H9 (cell line): ENCODE results near the gene SERPINA6. TPM values are rescaled to one million over a fixed set of nuclear protein-coding genes. Genes with fewer than 3 reads are reported as not detected.
A peak's percentile ranks its signal among the peaks of the same experiment; 100 is the strongest.

ENCODE experiments used
- DNase-seq: peaks from one replicate; pipeline ENCODE4 v3.0.0-alpha.2; 2017
- H2AFZ ChIP-seq: one replicate; pipeline ENCODE4 v1.6.1; 2013; ENCODE audit warnings: mild to moderate bottlenecking, low read length, control low read depth, moderate library complexity
- H2AK5ac ChIP-seq: 2 replicates; pipeline ENCODE4 v1.6.1; 2013; ENCODE audit warnings: low read length, control low read depth, mixed read lengths; ENCODE audit not compliant: insufficient read length
- H2BK120ac ChIP-seq: one replicate; pipeline ENCODE4 v1.6.1; 2013; ENCODE audit warnings: low read depth, mild to moderate bottlenecking, low read length, control low read depth, inconsistent platforms; ENCODE audit not compliant: poor library complexity, severe bottlenecking
- H2BK12ac ChIP-seq: 2 replicates; pipeline ENCODE4 v1.6.1; 2013; ENCODE audit warnings: low read length, control low read depth, mixed read lengths, low read depth; ENCODE audit not compliant: insufficient read length
- H2BK15ac ChIP-seq: 2 replicates; pipeline ENCODE4 v1.6.1; 2013; ENCODE audit warnings: low read depth, low read length, control low read depth
- H2BK20ac ChIP-seq: one replicate; pipeline ENCODE4 v1.6.1; 2013; ENCODE audit warnings: low read depth, mild to moderate bottlenecking, low read length, control low read depth, inconsistent platforms; ENCODE audit not compliant: poor library complexity, severe bottlenecking
- H2BK5ac ChIP-seq: 2 replicates; pipeline ENCODE4 v1.6.1; 2013; ENCODE audit warnings: low read length, control low read depth, mixed read lengths; ENCODE audit not compliant: insufficient read length
- H3K14ac ChIP-seq: 2 replicates; pipeline ENCODE4 v1.6.1; 2013; ENCODE audit warnings: low read length, control low read depth; ENCODE audit not compliant: insufficient read depth
- H3K18ac ChIP-seq: 2 replicates; pipeline ENCODE4 v1.6.1; 2013; ENCODE audit warnings: low read depth, mild to moderate bottlenecking, mixed read lengths, low read length, control low read depth; ENCODE audit not compliant: insufficient read length
- H3K23ac ChIP-seq: 2 replicates; pipeline ENCODE4 v1.6.1; 2013; ENCODE audit warnings: low read length, control low read depth, mixed read lengths, low read depth; ENCODE audit not compliant: insufficient read length
- H3K23me2 ChIP-seq: 2 replicates; pipeline ENCODE4 v1.6.1; 2013; ENCODE audit warnings: low read depth, mild to moderate bottlenecking, mixed read lengths, low read length, control low read depth; ENCODE audit not compliant: insufficient read length, poor library complexity, severe bottlenecking
- H3K27ac ChIP-seq: 2 replicates; pipeline ENCODE4 v1.5.1; 2013; ENCODE audit warnings: low read length, control low read depth, mixed read lengths, low read depth; ENCODE audit not compliant: insufficient read length
- H3K27me3 ChIP-seq: 2 replicates; pipeline ENCODE4 v1.6.1; 2013; ENCODE audit warnings: low read length, control low read depth, inconsistent platforms; ENCODE audit not compliant: insufficient read depth
- H3K4ac ChIP-seq: 2 replicates; pipeline ENCODE4 v1.6.1; 2013; ENCODE audit warnings: low read depth, mild to moderate bottlenecking, control low read depth, inconsistent platforms, low read length, moderate library complexity
- H3K4me1 ChIP-seq: 2 replicates; pipeline ENCODE4 v1.6.1; 2013; ENCODE audit warnings: low read length, control low read depth, inconsistent platforms; ENCODE audit not compliant: insufficient read depth
- H3K4me2 ChIP-seq: 2 replicates; pipeline ENCODE4 v1.6.1; 2013; ENCODE audit warnings: low read length, control low read depth, mixed read lengths; ENCODE audit not compliant: insufficient read length, insufficient read depth
- H3K56ac ChIP-seq: 2 replicates; pipeline ENCODE4 v1.6.1; 2013; ENCODE audit warnings: low read depth, mild to moderate bottlenecking, mixed read lengths, low read length, control low read depth; ENCODE audit not compliant: insufficient read length
- H3K79me1 ChIP-seq: 2 replicates; pipeline ENCODE4 v1.6.1; 2013; ENCODE audit warnings: low read depth, mild to moderate bottlenecking, moderate library complexity, low read length, control low read depth, inconsistent platforms; ENCODE audit not compliant: insufficient read depth, poor library complexity, severe bottlenecking
- H3K79me2 ChIP-seq: 2 replicates; pipeline ENCODE4 v1.6.1; 2013; ENCODE audit warnings: low read length, control low read depth, inconsistent platforms; ENCODE audit not compliant: insufficient read depth
- H3K9ac ChIP-seq: 2 replicates; pipeline ENCODE4 v1.6.1; 2013; ENCODE audit warnings: low read length, control low read depth, mixed read lengths; ENCODE audit not compliant: insufficient read length; ENCODE audit errors: extremely low read depth
- H3K9me3 ChIP-seq: one replicate; pipeline ENCODE4 v1.6.1; 2013; ENCODE audit warnings: low read depth, low read length, inconsistent platforms; ENCODE audit not compliant: control insufficient read depth
- H3T11ph ChIP-seq: one replicate; pipeline ENCODE4 v1.6.1; 2013; ENCODE audit warnings: mild to moderate bottlenecking, low read length, control low read depth, inconsistent platforms
- H4K20me1 ChIP-seq: one replicate; pipeline ENCODE4 v1.6.1; 2013; ENCODE audit not compliant: control insufficient read depth, insufficient read length, insufficient read depth
- H4K5ac ChIP-seq: 2 replicates; pipeline ENCODE4 v1.6.1; 2013; ENCODE audit warnings: low read depth, mild to moderate bottlenecking, mixed read lengths, low read length, control low read depth; ENCODE audit not compliant: insufficient read length
- H4K8ac ChIP-seq: replicated peaks from 2 replicates; pipeline ENCODE4 v1.6.1; 2013; ENCODE audit warnings: low read length, control low read depth, mixed read lengths, low read depth; ENCODE audit not compliant: insufficient read length
- H4K91ac ChIP-seq: 2 replicates; pipeline ENCODE4 v1.6.1; 2013; ENCODE audit warnings: low read depth, mild to moderate bottlenecking, moderate library complexity, mixed read lengths, low read length, control low read depth; ENCODE audit not compliant: insufficient read length
- H3K27ac Mint-ChIP-seq, 3 experiments: 2 replicates in 2 of 3; 3 replicates in 1 of 3; pipeline ENCODE4 v1.8.0; 2020 to 2021; ENCODE audit warnings: mixed read lengths in 3 of 3, mild to moderate bottlenecking in 1 of 3, moderate library complexity in 1 of 3
- H3K27me3 Mint-ChIP-seq: 2 replicates; pipeline ENCODE4 v1.8.0; 2021; ENCODE audit warnings: low read depth, mild to moderate bottlenecking, moderate library complexity, mixed read lengths
- H3K36me3 Mint-ChIP-seq, 3 experiments: 2 replicates in 2 of 3; 3 replicates in 1 of 3; pipeline ENCODE4 v1.8.0; 2020 to 2021; ENCODE audit warnings: low read depth in 3 of 3, mixed read lengths in 3 of 3; ENCODE audit not compliant: insufficient read depth in 1 of 3
- H3K4me1 Mint-ChIP-seq, 2 experiments: 2 replicates each; pipeline ENCODE4 v1.8.0; 2020; ENCODE audit warnings: mixed read lengths in 2 of 2
- H3K4me3 Mint-ChIP-seq, 2 experiments: 2 replicates in 1 of 2; 3 replicates in 1 of 2; pipeline ENCODE4 v1.8.0; 2020 to 2021; ENCODE audit warnings: mild to moderate bottlenecking in 2 of 2, mixed read lengths in 2 of 2, moderate library complexity in 1 of 2
- H3K9me3 Mint-ChIP-seq, 2 experiments: 2 replicates in 1 of 2; 3 replicates in 1 of 2; pipeline ENCODE4 v1.8.0; 2020; ENCODE audit warnings: mild to moderate bottlenecking in 2 of 2, mixed read lengths in 2 of 2, moderate library complexity in 1 of 2
- WGBS: extraction: QIAGEN DNeasy Blood & Tissue Kit; methylation state at CpG from one replicate; pipeline ENCODE4 v1.1.7; 2013; ENCODE audit warnings: missing lambda C conversion rate, low lambda C conversion rate, mixed read lengths; ENCODE audit not compliant: insufficient read length; ENCODE audit errors: extremely low coverage; 5-methylcytosine and 5-hydroxymethylcytosine counted together
- total RNA-seq: library from RNA; stranded (reverse); gene quantifications from 2 replicates; pipeline ENCODE4 v1.2.1, GENCODE V29; 2021
- TF ChIP-seq, protein P1 (sequence below): fragments of 200-600 bp; sonication (generic); conservative IDR thresholded peaks from 3 replicates; pipeline ENCODE4 v1.8.0; 2021; ENCODE audit warnings: antibody characterized with exemption, mild to moderate bottlenecking

Gene SERPINA6
- total RNA-seq, 1 experiment from 2014 or later: not detected

DNA sequence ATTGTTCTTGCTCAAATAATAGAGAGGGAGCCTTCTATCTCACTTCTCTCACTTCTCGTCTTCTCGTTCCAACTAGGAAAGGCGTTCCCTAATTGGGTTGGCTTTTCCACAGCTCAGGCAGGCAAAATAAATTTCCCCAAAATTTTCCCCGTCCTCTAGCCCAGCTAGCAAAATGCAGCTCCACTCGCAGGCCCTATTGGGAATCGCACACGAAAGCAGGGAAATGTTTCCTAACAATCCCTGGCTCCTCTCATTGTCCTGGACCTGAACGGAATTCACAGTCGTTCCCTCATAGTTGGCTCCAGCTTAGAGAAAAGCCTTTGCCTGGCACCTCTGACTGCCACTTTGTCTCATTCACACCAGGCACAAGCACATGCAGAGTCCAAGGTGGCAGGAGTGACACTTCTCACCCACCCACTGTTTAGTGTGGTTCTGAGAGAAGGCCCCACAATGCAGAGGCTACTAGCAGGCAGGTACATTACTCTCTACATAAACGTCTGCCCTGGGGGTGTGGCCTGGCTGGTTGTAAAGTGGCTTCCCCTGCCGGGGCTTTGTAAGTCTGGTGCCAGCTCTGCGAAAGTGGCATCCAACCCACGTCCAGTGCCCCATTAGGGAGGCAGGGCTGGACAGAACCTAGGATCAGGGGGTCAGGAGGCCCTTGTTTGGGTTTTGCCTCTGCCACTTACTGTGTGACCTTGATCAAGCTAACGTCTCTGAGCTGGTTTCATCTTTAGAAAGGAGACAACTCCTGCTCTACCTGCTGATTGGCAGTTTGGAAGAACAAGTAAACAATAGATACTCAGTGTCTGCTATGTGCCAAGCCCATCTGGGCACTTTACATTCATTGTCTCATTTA is 34.3 kb downstream of the SERPINA6 start:
- H2BK12ac ChIP-seq: no peak overlapping the region
- no peak overlapping the region for H3K4ac ChIP-seq
- H3K56ac ChIP-seq: no peak overlapping the region
- H3K27ac ChIP-seq: no peak overlapping the region
- H3K27me3 ChIP-seq: no peaks in the 10 kb centered on the region
- Mint-ChIP-seq H3K27ac (no peak overlapping the region; a peak in 1 of 7 replicates), H3K4me3 (no peak overlapping the region), H3K36me3 (no peaks in the 10 kb centered on the region), H3K4me1 (peaks cover 2 to 11% of the 10 kb centered on the region in 2 experiments; a peak in 3 of 4 replicates), H3K9me3 (no peaks in the 10 kb centered on the region), H3K27me3 (no peaks in the 10 kb centered on the region; the same call in 1 of the 2 replicates)
- no peak overlapping the region for H4K8ac ChIP-seq
- no peak overlapping the region for H4K91ac ChIP-seq
- no peak overlapping the region for H3K23ac ChIP-seq
- H4K20me1 ChIP-seq: no peaks in the 10 kb centered on the region
- no peak overlapping the region for H2AK5ac ChIP-seq
- H3K79me1 ChIP-seq: no peaks in the 10 kb centered on the region
- TF ChIP-seq, protein P1, sequence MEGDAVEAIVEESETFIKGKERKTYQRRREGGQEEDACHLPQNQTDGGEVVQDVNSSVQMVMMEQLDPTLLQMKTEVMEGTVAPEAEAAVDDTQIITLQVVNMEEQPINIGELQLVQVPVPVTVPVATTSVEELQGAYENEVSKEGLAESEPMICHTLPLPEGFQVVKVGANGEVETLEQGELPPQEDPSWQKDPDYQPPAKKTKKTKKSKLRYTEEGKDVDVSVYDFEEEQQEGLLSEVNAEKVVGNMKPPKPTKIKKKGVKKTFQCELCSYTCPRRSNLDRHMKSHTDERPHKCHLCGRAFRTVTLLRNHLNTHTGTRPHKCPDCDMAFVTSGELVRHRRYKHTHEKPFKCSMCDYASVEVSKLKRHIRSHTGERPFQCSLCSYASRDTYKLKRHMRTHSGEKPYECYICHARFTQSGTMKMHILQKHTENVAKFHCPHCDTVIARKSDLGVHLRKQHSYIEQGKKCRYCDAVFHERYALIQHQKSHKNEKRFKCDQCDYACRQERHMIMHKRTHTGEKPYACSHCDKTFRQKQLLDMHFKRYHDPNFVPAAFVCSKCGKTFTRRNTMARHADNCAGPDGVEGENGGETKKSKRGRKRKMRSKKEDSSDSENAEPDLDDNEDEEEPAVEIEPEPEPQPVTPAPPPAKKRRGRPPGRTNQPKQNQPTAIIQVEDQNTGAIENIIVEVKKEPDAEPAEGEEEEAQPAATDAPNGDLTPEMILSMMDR: peak; percentile 55
- H3K14ac ChIP-seq: no peak overlapping the region
- H2BK120ac ChIP-seq: no peak overlapping the region
- H2BK15ac ChIP-seq: no peak overlapping the region
- H3K4me2 ChIP-seq: no peak overlapping the region
- no peak overlapping the region for H3T11ph ChIP-seq
- H2BK20ac ChIP-seq: no peak overlapping the region
- no peaks in the 10 kb centered on the region for H3K79me2 ChIP-seq
- H2BK5ac ChIP-seq: no peak overlapping the region
- H2AFZ ChIP-seq: no peak overlapping the region
- H3K9me3 ChIP-seq: no peaks in the 10 kb centered on the region
- no peak for DNase-seq
- H3K23me2 ChIP-seq: no peaks in the 10 kb centered on the region
- H3K9ac ChIP-seq: no peak overlapping the region
- H4K5ac ChIP-seq: peak overlapping the region; percentile 34
- WGBS: no CpG with 5 or more reads among the region's 14 CpGs
- no peaks in the 10 kb centered on the region; the same call in 1 of the 2 replicates for H3K4me1 ChIP-seq
- peak overlapping the region; percentile 77 for H3K18ac ChIP-seq
